ENCODE measurements around the gene PCDHGA7.
A peak's percentile ranks its signal among the peaks of the same experiment; 100 is the strongest.
"Not testable (repeated sequence)": the region's sequence is repeated elsewhere in the genome, so short reads cannot be mapped to it uniquely, and the experiment has no call there.

The PCDHGA7 gene

GRCh38 chr5:141409598-141410306 is 27.2 kb downstream of the PCDHGA7 start:
- no peak for TF ChIP-seq CTCF (IDR thresholded peaks at IDR 0.05; ENCODE audit: borderline replicate concordance, insufficient read depth, low read depth, low read length)
- H3K4me3 ChIP-seq (ENCODE audit: low read depth, low read length): no peak overlapping the region

- TF ChIP-seq CTCF (IDR thresholded peaks at IDR 0.05; ENCODE audit: borderline replicate concordance, insufficient read depth, low read depth, low read length): no peak
- no peak overlapping the region for H3K4me3 ChIP-seq (ENCODE audit: low read depth, low read length)
Measured at GRCh38 chr5:141411575-141411974, 29.0 kb downstream of the PCDHGA7 start.

DNA sequence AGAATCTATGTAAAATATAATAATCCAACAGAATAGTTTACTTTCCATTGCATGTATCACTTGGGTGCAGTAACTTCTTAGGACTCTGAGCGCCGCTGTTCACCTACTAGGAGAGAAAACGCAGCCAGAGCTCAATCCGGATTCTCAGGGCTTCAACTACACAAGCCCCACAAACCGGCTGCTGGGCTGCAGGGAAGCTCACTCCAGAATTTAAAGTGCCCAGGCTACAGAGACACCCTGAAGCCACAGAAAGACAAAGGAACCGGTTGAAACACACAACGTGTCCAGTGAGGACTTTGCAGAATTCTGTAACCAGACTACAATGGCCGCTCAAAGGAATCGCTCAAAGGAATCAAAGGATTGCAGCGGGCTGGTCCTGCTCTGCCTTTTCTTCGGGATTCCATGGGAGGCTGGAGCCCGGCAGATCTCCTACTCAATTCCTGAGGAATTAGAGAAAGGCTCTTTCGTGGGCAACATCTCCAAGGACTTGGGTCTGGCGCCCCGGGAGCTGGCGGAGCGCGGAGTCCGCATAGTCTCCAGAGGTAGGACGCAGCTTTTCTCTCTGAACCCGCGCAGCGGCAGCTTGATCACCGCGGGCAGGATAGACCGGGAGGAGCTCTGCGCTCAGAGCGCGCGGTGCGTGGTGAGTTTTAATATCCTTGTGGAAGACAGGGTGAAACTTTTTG is 30.5 kb downstream of the PCDHGA7 start, which contains the start of gene PCDHGA10:
Gene PCDHGA10 (plus strand): TSS at position 134 of the 686 bp plus-strand sequence. CDS start 189 bp downstream, at position 323.
- peak; percentile 66 for TF ChIP-seq CTCF (IDR thresholded peaks at IDR 0.05; ENCODE audit: borderline replicate concordance, insufficient read depth, low read depth, low read length)
- H3K4me3 ChIP-seq (ENCODE audit: low read depth, low read length): peak within 1 kb of the TSS; percentile 79

DNA sequence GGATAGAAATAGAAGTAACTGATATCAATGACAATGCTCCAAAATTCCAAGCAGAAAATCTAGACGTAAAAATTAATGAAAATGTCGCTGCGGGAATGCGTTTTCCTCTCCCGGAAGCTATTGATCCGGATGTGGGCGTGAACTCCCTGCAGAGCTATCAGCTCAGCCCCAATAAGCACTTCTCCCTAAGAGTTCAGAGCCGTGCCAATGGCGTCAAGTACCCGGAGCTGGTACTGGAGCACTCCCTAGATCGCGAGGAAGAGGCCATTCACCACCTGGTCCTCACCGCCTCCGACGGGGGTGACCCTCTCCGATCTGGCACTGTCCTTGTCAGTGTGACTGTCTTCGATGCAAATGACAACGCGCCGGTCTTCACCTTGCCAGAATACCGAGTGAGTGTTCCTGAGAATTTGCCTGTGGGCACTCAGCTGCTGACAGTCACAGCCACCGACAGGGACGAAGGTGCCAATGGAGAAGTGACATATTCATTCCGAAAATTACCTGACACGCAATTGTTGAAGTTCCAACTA is 31.1 kb downstream of the PCDHGA7 start:
- peak overlapping the region; percentile 79 for H3K4me3 ChIP-seq (ENCODE audit: low read depth, low read length)
- no peak for TF ChIP-seq CTCF (IDR thresholded peaks at IDR 0.05; ENCODE audit: borderline replicate concordance, insufficient read depth, low read depth, low read length)

DNA sequence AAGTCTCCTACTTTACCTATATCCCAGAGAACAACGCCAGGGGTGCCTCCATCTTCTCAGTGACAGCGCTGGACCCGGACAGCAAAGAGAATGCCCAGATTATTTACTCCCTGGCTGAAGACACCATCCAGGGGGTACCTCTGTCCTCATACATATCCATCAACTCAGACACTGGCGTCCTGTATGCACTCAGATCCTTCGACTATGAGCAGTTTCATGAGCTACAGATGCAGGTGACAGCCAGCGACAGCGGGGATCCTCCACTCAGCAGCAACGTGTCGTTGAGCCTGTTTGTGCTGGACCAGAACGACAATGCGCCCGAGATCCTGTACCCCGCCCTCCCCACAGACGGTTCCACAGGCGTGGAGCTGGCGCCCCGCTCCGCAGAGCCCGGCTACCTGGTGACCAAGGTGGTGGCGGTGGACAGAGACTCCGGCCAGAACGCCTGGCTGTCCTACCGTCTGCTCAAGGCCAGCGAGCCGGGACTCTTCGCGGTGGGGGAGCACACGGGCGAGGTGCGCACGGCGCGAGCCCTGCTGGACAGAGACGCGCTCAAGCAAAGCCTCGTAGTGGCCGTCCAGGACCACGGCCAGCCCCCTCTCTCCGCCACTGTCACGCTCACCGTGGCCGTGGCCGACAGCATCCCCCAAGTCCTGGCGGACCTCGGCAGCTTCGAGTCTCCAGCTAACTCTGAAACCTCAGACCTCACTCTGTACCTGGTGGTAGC is 32.2 kb downstream of the PCDHGA7 start:
- H3K4me3 ChIP-seq (ENCODE audit: low read depth, low read length): not testable (repeated sequence)

DNA sequence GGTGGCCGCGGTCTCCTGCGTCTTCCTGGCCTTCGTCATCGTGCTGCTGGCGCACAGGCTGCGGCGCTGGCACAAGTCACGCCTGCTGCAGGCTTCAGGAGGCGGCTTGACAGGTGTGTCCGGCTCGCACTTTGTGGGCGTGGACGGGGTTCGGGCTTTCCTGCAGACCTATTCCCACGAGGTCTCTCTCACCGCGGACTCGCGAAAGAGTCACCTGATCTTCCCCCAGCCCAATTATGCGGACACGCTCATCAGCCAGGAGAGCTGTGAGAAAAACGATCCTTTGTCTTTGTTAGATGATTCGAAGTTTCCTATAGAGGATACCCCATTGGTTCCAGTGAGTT is 32.7 kb downstream of the PCDHGA7 start:
- H3K4me3 ChIP-seq (ENCODE audit: low read depth, low read length): not testable (repeated sequence)

DNA sequence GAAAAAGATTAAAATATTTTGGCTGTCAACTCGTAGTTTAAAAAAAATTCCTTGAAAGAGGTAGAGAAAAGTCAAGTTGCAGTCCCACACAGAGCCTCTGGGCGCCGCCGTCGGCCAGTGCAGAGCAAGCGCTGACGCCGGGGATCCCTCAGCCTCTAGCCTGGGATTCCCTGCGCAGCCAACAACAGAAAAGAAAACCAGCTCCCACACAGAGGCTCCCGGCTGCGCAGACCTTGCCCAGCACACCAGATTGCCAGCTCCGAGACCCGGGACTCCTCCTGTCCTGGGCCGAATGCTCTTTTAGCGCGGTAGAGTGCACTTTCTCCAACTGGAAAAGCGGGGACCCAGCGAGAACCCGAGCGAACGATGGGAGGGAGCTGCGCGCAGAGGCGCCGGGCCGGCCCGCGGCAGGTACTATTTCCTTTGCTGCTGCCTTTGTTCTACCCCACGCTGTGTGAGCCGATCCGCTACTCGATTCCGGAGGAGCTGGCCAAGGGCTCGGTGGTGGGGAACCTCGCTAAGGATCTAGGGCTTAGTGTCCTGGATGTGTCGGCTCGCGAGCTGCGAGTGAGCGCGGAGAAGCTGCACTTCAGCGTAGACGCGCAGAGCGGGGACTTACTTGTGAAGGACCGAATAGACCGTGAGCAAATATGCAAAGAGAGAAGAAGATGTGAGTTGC is 35.1 kb downstream of the PCDHGA7 start, which contains the start of gene PCDHGB7:
Gene PCDHGB7 (plus strand): TSS at position 184 of the 679 bp plus-strand sequence. CDS start 183 bp downstream, at position 367.
- TF ChIP-seq CTCF (IDR thresholded peaks at IDR 0.05; ENCODE audit: borderline replicate concordance, insufficient read depth, low read depth, low read length): peak; percentile 82
- peak within 1 kb of the TSS; percentile 61 for H3K4me3 ChIP-seq (ENCODE audit: low read depth, low read length)

Data from GM12875 (cell line).